ENCODE data around the gene CEP41. TPM values are rescaled to one million over a fixed set of nuclear protein-coding genes. Genes with fewer than 3 reads are reported as not detected.

The CEP41 gene
- polyA plus RNA-seq, 1 donor = 32.3 TPM

DNA sequence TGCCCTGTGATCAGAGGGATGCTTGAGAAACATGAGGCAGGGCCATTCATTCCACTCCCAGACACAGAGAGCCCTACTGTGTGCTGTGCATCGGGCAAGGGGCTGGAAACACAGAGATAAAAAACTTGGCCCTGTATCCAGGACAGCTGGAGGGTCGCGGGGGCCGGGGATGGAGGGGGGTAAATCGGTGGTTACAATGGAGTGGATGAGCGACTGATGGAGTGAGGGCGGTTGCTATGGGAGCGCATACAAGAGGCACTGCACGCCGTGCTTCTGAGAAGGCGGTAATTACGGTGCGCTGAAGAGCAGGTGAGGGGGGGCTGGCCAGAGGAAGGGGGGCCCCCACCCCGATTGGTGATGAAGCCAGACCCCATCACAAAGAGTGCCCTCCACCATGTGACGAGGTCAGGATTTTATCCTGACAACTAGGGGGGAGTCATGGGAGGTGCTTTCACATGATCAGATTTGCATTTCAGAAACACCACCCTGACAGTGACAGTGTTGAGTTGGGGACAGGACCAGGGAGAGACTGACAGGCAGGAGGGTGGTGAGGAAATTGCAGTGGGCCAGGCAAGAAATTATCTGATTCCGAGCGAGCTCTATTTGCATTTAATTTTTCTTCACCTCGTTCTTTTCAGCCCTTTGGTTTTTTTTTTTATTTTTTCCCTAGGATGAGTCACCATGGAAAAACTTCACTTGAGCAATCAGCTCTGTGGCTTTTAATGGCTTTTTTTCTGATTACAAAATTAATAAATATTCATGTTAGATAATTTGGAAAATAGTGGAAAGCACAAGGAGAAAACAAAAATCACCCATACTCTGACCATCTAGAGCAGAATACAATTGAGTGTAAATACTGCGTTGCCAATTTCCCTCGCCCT lies 88.4 kb downstream of the CEP41 start:
- DNase-seq = no peak

DNA sequence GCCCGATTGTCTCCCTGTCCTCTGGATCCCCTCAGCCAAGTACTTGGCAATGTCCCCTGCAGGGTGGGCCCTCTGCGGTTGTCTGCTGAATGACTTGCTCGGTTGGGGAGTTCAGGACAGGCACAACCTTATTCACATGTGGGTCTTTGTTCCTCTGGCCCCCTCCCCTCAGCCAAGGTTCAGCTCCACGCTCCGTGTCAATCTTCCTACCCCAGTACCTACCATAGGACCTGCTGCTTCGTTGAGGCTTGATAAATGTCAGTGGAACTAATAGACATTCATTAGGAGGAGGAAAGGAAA lies 89.1 kb downstream of the CEP41 start:
- DNase-seq = no peak

DNA sequence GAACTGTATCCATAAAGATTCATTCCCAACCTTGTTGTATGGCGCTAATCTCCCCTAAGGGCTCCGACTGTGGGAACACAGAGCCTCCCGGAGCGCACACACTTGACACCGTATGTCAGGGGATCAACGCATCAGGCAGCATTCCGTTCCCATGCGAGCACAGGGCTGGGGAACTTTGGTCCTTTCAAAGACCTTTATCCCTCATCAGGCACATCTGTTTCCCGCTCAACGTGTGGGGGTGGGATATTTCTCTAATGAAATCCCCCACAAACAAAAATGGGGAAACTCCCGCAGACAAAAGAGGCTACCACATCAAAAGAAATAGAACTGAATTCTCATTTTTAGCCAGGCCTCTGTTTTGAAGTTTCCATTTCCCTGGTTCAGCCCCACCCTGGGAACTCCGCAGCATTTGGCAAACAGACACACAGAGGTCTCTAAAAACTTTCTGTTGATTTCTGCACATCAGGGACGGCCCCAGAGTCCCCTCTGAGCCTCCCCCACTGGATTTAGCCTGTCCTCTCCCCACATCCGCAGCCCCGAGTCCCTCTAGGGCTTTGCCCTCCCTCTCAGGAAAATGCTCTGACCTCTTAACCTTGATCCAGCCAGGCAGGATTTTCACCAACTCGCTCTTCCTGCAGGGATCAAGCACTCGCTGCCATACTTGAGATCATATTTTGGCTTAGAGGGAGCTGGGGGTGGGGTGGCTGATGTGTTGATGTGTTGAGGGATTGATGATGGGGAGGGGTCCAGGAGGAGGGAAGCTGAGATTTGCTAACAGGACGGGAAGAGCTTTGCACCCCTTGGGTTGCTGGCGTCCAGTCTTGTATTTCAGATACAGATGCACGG lies 89.6 kb downstream of the CEP41 start:
- no peak for DNase-seq

DNA sequence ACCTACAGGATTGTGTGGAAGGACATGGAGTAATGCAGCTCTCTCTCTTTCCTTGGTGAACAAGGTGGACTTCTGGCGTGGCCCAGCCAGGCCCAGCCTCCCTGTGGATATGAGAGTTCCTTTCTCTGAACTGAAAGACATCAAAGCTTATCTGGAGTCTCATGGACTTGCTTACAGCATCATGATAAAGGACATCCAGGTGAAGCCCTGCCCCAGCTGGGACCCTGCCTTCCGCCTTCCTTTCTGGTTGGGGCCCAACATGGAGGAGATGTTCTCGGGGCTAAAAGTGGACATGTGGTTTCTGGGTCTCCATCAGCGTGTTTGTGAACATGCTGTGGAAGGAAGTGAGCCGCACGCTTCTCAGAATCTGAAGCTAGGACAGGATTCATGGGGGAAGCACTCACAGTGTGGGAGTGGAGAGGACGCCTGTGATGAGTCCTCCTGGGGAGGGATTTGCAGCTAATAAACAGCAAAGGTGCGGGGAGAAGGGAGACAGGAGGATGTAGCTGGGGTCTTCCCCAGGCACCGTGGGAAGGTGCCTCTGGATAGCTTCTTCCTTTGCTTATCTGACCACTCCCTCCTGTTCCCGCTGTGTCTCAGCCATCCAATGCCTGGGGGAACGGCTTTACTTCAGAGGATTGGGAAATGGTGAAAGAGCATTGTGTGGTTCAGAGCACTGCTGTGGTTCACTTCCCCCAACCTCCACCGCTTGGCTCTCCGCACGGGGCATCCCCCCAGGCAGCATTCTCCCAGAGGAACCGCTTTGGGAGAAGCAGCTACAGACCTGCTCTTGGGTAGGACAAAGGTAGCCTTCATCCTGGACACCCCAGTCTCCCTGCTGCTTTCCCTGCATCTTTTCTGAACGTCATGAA lies 90.7 kb downstream of the CEP41 start:
- no peak for DNase-seq

DNA sequence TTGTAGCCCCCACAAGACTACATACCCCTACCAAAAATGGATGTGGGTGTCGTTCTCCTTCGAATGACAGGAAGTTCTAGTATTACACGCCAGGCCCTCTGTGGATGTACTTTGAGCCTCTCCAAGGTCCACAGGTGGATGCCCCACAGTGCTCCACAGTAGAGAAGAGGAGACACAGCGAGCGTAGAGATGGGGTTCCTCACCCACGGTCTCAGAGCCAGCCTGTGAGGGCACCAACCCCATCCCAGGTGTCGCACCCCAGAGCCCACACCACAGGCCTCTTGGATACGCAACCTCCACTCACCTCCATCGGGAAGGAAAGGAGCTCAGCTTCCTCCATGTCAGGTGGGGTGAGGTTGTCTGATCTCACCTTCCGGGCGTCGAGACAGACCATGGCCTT lies 93.9 kb downstream of the CEP41 start:
- DNase-seq = no peak

DNA sequence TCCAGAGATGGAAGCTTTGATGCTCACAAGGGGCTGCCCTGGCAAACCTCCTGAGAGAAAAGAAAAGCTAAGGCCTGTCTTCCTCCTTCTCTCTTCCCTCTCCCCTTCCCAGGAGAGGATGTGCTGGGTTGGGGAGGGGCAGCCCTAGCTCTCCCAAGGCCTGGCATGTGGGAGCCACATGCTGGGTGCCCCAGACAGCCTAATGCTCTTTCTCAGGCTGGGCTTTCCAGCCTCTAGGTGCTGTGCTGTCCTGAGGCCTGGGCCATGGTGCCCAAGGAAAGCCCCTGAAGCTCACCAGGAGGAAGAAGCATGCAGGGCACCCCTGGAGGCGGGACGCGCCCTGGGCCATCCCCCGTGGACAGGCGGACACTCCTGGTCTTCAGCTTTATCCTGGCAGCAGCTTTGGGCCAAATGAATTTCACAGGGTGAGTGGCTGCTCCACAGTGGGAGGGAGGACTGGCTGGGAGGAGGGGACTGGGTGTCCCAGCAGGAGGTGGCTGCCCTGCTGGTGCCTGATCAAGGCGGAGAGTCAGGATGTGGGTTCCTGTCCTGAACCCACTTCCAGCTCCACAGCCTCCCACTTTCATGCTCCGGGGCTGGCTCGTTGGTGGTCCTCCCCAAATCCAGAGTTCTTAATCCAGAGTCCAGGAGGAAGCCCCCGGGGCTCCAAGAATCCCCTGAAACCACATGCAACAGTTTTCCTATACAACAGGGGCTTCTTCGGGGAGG lies 94.5 kb downstream of the CEP41 start:
- no peak for DNase-seq

DNA sequence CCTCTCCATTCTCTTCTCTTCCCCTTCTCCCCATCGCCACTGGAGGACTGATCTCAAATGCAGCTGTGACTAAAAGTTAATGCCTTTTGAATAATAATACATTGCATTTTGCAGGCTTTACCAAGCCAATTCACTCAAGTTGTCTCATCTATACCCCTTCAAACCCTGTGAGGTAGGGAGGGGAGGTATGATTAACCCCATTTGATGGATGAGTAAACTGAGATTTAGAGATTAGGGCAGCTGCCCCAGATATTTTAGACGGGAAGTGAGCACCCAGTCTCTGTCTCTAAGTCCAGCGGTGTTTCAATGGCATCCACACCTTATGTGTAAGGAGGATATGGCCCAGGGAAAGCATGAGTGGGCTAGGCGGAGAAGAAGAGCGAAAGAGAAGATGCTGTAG lies 95.1 kb downstream of the CEP41 start:
- no peak for DNase-seq

DNA sequence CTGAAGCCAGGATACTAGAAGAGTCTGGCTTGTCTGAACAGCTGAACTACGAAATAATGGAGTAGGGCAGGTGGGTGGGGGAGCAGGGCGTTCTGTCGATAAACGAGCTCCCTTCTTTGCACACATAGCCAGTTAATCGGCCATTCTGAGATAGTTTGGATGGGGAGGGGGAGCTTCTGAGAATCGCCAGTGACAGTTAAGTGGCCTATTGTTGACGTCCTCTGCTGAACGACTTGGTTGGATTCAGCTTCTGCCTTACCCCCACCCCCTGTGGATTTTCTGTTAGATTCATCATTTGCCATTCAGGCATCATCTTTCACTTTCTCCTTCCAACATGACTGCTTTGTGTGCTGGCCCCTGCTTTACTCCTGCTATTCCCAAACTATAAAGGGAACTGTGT lies 95.7 kb downstream of the CEP41 start:
- DNase-seq = no peak

DNA sequence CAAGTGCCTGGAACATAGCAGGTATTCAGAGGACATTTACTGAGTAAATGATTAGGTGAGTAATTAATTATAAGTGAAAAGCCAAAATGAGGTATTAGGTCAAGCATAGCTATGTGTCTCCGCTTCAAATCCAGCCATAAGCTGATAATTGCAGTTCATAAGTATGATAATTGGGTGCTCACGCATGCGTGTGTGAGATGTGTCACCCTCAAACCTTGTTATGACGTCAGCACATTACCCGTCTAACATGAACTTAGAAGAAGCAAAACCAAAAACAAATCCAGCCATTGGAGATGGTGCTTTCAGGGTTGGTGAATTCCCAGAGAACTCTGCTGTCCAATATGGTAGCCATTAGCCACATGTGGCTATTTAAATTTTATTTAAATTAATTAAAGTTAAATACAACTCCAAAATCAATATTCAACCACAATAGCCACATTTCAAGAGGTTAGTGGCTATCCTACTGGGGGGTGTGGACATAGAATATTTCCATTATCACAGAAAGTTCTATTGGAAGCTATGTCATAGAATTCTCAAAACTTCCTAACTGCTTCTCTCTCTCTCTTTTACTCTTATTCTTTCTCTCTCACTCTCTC lies 96.4 kb downstream of the CEP41 start, which contains the start of gene CPA5:
TSS of gene CPA5 (plus strand) at position 546 of the 596 bp plus-strand sequence. CDS start 1,670 bp downstream, outside the sequence.
- DNase-seq = no peak

Other genes starting within 250 kb of the CEP41 start
- 32.2 TPM for gene TMEM209, start 235.6 kb downstream of the CEP41 start, polyA plus RNA-seq (ENCODE audit: insufficient read length)
- not detected for gene SSMEM1, start 233.2 kb downstream of the CEP41 start, polyA plus RNA-seq (ENCODE audit: insufficient read length)
- 0.60 TPM for gene CPA2, start 174.2 kb downstream of the CEP41 start, polyA plus RNA-seq (ENCODE audit: insufficient read length)
- gene CPA4, start 147.9 kb downstream of the CEP41 start, polyA plus RNA-seq (ENCODE audit: insufficient read length) = 0.55 TPM
- gene CPA5, start 96.2 kb downstream of the CEP41 start, polyA plus RNA-seq (ENCODE audit: insufficient read length) = not detected
- gene CPA1, start 60.5 kb downstream of the CEP41 start, polyA plus RNA-seq (ENCODE audit: insufficient read length) = 1.9 TPM
- 776 TPM for gene MEST, start 51.1 kb upstream of the CEP41 start, polyA plus RNA-seq (ENCODE audit: insufficient read length)
- gene COPG2, start 227.7 kb upstream of the CEP41 start, polyA plus RNA-seq (ENCODE audit: insufficient read length) = 65.3 TPM
- not detected for gene TSGA13, start 245.5 kb upstream of the CEP41 start, polyA plus RNA-seq (ENCODE audit: insufficient read length)